WTC11 (cell line): ENCODE data around the gene PPWD1. TPM values are rescaled to one million over a fixed set of nuclear protein-coding genes. Genes with fewer than 3 reads are reported as not detected.

Experiments used
- ATAC-seq: fragments of 200-7000 bp; cut with Tn5 transposase; 2 replicates; pipeline ENCODE4 v1.10.0; 2021; ENCODE audit warnings: mild to moderate bottlenecking, moderate library complexity
- CTCF ChIA-PET: fragments of 300-600 bp; sonication (Branson Sonifier 250); formaldehyde crosslinking; loops from one replicate; lab custom pipeline; 2021; ENCODE audit warnings: antibody characterized with exemption; lab: Charles Lee
- POLR2A ChIA-PET: fragments of 350-600 bp; sonication (Branson Sonifier 250); formaldehyde crosslinking; loops from one replicate; lab custom pipeline; 2021; ENCODE audit warnings: antibody characterized with exemption; lab: Charles Lee
- DNase-seq: peaks from one replicate; pipeline ENCODE4 v3.0.0; 2021; ENCODE audit warnings: low spot score
- H3K27ac Mint-ChIP-seq: 2 replicates; pipeline ENCODE4 v1.8.0; 2021; ENCODE audit warnings: mixed read lengths
- H3K27me3 Mint-ChIP-seq: 2 replicates; pipeline ENCODE4 v1.8.0; 2021; ENCODE audit warnings: low read depth, mild to moderate bottlenecking, moderate library complexity, mixed read lengths
- H3K36me3 Mint-ChIP-seq: 2 replicates; pipeline ENCODE4 v1.8.0; 2021; ENCODE audit warnings: mixed read lengths
- H3K4me1 Mint-ChIP-seq: 2 replicates; pipeline ENCODE4 v1.8.0; 2022; ENCODE audit warnings: mixed read lengths
- H3K4me3 Mint-ChIP-seq: 2 replicates; pipeline ENCODE4 v1.8.0; 2021; ENCODE audit warnings: mild to moderate bottlenecking, moderate library complexity, mixed read lengths
- H3K9me3 Mint-ChIP-seq: 2 replicates; pipeline ENCODE4 v1.8.0; 2021; ENCODE audit warnings: mixed read lengths
- CREM ChIP-seq: sonication (generic); formaldehyde crosslinking; IDR thresholded peaks from 2 replicates; pipeline ENCODE4 v1.8.1; 2022; ENCODE audit warnings: mild to moderate bottlenecking, missing genetic modification reagents, moderate library complexity
- CTCF ChIP-seq: fragments of 200-600 bp; IDR thresholded peaks from 2 replicates; pipeline ENCODE4 v1.8.0; 2022; ENCODE audit warnings: antibody characterized with exemption
- GABPB1 ChIP-seq: sonication (generic); formaldehyde crosslinking; IDR thresholded peaks from 2 replicates; pipeline ENCODE4 v1.8.1; 2023; ENCODE audit warnings: mild to moderate bottlenecking, missing genetic modification reagents
- NFE2L1 ChIP-seq: sonication (generic); formaldehyde crosslinking; IDR thresholded peaks from 2 replicates; pipeline ENCODE4 v1.8.1; 2023; ENCODE audit warnings: missing genetic modification reagents
- NR3C1 ChIP-seq: sonication (generic); formaldehyde crosslinking; conservative IDR thresholded peaks from 2 replicates; pipeline ENCODE4 v1.8.1; 2023; ENCODE audit warnings: low read depth, mild to moderate bottlenecking, missing genetic modification reagents
- TP53 ChIP-seq: sonication (generic); formaldehyde crosslinking; IDR thresholded peaks from 2 replicates; pipeline ENCODE4 v1.8.1; 2023; ENCODE audit warnings: mild to moderate bottlenecking, missing genetic modification reagents
- total RNA-seq: library from RNA; stranded (reverse); gene quantifications from 3 replicates; pipeline ENCODE4 v1.2.3, GENCODE V29; 2021
- TF ChIP-seq, protein P1 (sequence below): sonication (generic); formaldehyde crosslinking; IDR thresholded peaks from 2 replicates; pipeline ENCODE4 v1.8.1; 2023; ENCODE audit warnings: mild to moderate bottlenecking, moderate library complexity, missing genetic modification reagents
- TF ChIP-seq, protein P2 (sequence below): sonication (generic); formaldehyde crosslinking; IDR thresholded peaks from 2 replicates; pipeline ENCODE4 v1.8.1; 2023; ENCODE audit warnings: mild to moderate bottlenecking, missing genetic modification reagents, borderline replicate concordance
- TF ChIP-seq, protein P3 (sequence below): sonication (generic); formaldehyde crosslinking; IDR thresholded peaks from 2 replicates; pipeline ENCODE4 v1.8.1; 2023; ENCODE audit warnings: mild to moderate bottlenecking, missing genetic modification reagents, moderate library complexity
- TF ChIP-seq, protein P4 (sequence below): fragments of 250-450 bp; sonication (Bioruptor Pico); IDR thresholded peaks from 2 replicates; pipeline ENCODE4 v1.9.0; 2021; ENCODE audit warnings: mild to moderate bottlenecking, borderline replicate concordance
- TF ChIP-seq, protein P5 (sequence below): fragments of 250-450 bp; sonication (Bioruptor Pico); conservative IDR thresholded peaks from 2 replicates; pipeline ENCODE4 v1.9.0; 2021; ENCODE audit warnings: mild to moderate bottlenecking
- TF ChIP-seq, protein P6 (sequence below): fragments of 250-450 bp; sonication (Bioruptor Pico); IDR thresholded peaks from 2 replicates; pipeline ENCODE4 v1.9.0; 2021; ENCODE audit warnings: mild to moderate bottlenecking
- TF ChIP-seq, protein P7 (sequence below): sonication (generic); formaldehyde crosslinking; conservative IDR thresholded peaks from 2 replicates; pipeline ENCODE4 v1.8.1; 2022; ENCODE audit warnings: mild to moderate bottlenecking, missing genetic modification reagents

Gene PPWD1
- total RNA-seq, 1 experiment from 2014 or later = 34.7 TPM

- H3K4me3 Mint-ChIP-seq = peak overlapping the region; percentile 100
- no peak for DNase-seq
- ChIA-PET CTCF (no interaction called here), POLR2A (no interaction called here)
- ATAC-seq = no peak
- 0 out of 2 replicates have a peak, but pooled peaks cover 4% of the 10 kb centered on the region for H3K36me3 Mint-ChIP-seq
- H3K27ac Mint-ChIP-seq = peak overlapping the region; percentile 100
- no peaks in the 10 kb centered on the region for H3K27me3 Mint-ChIP-seq
- H3K4me1 Mint-ChIP-seq = peaks cover 17% of the 10 kb centered on the region
- TF ChIP-seq CTCF = no peak
- TF ChIP-seq GABPB1 = no peak
- TF ChIP-seq TP53 = no peak
- no peak for TF ChIP-seq NFE2L1 (CRISPR knock-in tag)
- TF ChIP-seq, protein P1, sequence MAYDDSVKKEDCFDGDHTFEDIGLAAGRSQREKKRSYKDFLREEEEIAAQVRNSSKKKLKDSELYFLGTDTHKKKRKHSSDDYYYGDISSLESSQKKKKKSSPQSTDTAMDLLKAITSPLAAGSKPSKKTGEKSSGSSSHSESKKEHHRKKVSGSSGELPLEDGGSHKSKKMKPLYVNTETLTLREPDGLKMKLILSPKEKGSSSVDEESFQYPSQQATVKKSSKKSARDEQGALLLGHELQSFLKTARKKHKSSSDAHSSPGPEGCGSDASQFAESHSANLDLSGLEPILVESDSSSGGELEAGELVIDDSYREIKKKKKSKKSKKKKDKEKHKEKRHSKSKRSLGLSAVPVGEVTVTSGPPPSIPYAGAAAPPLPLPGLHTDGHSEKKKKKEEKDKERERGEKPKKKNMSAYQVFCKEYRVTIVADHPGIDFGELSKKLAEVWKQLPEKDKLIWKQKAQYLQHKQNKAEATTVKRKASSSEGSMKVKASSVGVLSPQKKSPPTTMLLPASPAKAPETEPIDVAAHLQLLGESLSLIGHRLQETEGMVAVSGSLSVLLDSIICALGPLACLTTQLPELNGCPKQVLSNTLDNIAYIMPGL (CRISPR knock-in tag) = no peak
- TF ChIP-seq, protein P2, sequence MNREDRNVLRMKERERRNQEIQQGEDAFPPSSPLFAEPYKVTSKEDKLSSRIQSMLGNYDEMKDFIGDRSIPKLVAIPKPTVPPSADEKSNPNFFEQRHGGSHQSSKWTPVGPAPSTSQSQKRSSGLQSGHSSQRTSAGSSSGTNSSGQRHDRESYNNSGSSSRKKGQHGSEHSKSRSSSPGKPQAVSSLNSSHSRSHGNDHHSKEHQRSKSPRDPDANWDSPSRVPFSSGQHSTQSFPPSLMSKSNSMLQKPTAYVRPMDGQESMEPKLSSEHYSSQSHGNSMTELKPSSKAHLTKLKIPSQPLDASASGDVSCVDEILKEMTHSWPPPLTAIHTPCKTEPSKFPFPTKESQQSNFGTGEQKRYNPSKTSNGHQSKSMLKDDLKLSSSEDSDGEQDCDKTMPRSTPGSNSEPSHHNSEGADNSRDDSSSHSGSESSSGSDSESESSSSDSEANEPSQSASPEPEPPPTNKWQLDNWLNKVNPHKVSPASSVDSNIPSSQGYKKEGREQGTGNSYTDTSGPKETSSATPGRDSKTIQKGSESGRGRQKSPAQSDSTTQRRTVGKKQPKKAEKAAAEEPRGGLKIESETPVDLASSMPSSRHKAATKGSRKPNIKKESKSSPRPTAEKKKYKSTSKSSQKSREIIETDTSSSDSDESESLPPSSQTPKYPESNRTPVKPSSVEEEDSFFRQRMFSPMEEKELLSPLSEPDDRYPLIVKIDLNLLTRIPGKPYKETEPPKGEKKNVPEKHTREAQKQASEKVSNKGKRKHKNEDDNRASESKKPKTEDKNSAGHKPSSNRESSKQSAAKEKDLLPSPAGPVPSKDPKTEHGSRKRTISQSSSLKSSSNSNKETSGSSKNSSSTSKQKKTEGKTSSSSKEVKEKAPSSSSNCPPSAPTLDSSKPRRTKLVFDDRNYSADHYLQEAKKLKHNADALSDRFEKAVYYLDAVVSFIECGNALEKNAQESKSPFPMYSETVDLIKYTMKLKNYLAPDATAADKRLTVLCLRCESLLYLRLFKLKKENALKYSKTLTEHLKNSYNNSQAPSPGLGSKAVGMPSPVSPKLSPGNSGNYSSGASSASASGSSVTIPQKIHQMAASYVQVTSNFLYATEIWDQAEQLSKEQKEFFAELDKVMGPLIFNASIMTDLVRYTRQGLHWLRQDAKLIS (CRISPR knock-in tag) = no peak
- TF ChIP-seq CREM = no peak
- TF ChIP-seq, protein P3, sequence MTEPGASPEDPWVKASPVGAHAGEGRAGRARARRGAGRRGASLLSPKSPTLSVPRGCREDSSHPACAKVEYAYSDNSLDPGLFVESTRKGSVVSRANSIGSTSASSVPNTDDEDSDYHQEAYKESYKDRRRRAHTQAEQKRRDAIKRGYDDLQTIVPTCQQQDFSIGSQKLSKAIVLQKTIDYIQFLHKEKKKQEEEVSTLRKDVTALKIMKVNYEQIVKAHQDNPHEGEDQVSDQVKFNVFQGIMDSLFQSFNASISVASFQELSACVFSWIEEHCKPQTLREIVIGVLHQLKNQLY (CRISPR knock-in tag) = no peak
- H3K9me3 Mint-ChIP-seq = no peaks in the 10 kb centered on the region
Observed at GRCh38 chr5:65563777-65564176, 681 bp downstream of the PPWD1 start.

DNA sequence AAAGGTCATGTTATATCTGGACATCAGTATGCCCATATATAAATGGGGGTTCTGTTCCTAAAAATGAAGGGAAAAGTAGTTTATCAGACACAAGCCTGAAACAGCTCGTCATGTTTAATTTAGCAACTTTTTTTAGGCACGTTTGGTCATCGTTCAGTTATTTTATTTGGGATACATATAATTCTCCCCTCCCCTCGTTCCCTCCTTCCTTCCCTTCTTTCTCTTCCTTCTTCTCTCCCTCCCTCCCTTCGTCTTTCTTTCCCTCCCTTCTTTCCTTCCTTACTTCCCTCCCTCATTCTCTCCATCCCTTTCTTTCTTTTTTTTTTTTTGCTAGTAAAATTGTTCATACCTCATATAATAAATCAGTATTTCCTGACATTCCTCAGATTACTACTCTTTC lies 3.4 kb downstream of the PPWD1 start:
- Mint-ChIP-seq H3K9me3 (no peaks in the 10 kb centered on the region), H3K27me3 (no peaks in the 10 kb centered on the region), H3K36me3 (peaks cover under 1% of the 10 kb centered on the region; the same call in 1 of the 2 replicates), H3K27ac (no peak overlapping the region), H3K4me3 (no peak overlapping the region), H3K4me1 (peaks cover 17% of the 10 kb centered on the region)
- ChIA-PET POLR2A (no interaction called here), CTCF (no interaction called here)
- ATAC-seq (no peak), DNase-seq (no peak)
- TF ChIP-seq, protein P4, sequence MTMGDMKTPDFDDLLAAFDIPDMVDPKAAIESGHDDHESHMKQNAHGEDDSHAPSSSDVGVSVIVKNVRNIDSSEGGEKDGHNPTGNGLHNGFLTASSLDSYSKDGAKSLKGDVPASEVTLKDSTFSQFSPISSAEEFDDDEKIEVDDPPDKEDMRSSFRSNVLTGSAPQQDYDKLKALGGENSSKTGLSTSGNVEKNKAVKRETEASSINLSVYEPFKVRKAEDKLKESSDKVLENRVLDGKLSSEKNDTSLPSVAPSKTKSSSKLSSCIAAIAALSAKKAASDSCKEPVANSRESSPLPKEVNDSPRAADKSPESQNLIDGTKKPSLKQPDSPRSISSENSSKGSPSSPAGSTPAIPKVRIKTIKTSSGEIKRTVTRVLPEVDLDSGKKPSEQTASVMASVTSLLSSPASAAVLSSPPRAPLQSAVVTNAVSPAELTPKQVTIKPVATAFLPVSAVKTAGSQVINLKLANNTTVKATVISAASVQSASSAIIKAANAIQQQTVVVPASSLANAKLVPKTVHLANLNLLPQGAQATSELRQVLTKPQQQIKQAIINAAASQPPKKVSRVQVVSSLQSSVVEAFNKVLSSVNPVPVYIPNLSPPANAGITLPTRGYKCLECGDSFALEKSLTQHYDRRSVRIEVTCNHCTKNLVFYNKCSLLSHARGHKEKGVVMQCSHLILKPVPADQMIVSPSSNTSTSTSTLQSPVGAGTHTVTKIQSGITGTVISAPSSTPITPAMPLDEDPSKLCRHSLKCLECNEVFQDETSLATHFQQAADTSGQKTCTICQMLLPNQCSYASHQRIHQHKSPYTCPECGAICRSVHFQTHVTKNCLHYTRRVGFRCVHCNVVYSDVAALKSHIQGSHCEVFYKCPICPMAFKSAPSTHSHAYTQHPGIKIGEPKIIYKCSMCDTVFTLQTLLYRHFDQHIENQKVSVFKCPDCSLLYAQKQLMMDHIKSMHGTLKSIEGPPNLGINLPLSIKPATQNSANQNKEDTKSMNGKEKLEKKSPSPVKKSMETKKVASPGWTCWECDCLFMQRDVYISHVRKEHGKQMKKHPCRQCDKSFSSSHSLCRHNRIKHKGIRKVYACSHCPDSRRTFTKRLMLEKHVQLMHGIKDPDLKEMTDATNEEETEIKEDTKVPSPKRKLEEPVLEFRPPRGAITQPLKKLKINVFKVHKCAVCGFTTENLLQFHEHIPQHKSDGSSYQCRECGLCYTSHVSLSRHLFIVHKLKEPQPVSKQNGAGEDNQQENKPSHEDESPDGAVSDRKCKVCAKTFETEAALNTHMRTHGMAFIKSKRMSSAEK (CRISPR knock-in tag) = no peak
- TF ChIP-seq, protein P5, sequence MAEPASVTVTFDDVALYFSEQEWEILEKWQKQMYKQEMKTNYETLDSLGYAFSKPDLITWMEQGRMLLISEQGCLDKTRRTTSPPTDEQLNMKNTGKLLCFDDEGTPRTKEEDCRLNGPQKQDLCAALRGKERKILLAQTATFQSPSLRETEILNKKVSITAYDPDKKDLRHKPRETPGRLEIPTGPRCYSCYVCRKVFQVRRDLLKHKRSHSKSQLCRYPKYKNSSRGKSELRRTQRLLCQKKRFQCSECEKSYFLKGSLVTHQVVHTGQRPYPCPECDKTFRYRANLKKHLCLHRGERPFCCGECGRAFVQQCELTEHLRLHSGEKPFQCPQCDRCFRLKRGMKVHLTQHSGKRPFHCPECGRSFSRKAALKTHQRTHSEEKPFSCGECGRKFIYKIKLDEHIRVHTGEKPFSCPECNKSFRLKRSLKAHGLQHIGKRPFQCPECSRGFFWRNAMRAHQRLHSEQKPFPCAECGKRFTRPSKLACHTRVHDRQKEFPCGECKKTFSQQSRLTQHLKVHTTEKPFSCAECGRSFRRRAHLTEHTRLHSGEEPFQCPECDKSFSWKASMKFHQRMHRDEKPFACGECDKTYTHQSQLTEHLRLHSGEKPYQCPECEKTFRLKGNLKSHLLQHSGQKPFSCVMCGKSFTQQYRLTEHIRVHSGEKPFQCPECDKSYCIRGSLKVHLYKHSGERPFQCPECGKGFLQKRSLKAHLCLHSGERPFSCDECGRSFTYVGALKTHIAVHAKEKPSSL = no peak
- TF ChIP-seq CTCF (no peak), NR3C1 (CRISPR knock-in tag) (no peak)
- TF ChIP-seq, protein P6, sequence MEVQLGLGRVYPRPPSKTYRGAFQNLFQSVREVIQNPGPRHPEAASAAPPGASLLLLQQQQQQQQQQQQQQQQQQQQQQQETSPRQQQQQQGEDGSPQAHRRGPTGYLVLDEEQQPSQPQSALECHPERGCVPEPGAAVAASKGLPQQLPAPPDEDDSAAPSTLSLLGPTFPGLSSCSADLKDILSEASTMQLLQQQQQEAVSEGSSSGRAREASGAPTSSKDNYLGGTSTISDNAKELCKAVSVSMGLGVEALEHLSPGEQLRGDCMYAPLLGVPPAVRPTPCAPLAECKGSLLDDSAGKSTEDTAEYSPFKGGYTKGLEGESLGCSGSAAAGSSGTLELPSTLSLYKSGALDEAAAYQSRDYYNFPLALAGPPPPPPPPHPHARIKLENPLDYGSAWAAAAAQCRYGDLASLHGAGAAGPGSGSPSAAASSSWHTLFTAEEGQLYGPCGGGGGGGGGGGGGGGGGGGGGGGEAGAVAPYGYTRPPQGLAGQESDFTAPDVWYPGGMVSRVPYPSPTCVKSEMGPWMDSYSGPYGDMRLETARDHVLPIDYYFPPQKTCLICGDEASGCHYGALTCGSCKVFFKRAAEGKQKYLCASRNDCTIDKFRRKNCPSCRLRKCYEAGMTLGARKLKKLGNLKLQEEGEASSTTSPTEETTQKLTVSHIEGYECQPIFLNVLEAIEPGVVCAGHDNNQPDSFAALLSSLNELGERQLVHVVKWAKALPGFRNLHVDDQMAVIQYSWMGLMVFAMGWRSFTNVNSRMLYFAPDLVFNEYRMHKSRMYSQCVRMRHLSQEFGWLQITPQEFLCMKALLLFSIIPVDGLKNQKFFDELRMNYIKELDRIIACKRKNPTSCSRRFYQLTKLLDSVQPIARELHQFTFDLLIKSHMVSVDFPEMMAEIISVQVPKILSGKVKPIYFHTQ (CRISPR knock-in tag) = no peak
- TF ChIP-seq, protein P7, sequence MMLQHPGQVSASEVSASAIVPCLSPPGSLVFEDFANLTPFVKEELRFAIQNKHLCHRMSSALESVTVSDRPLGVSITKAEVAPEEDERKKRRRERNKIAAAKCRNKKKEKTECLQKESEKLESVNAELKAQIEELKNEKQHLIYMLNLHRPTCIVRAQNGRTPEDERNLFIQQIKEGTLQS (CRISPR knock-in tag) = no peak
